Stimulated activated naive CD8-positive, alpha-beta T cell treated with anti-CD3 and anti-CD28 coated beads, Interleukin-15, Interleukin-2, amounts not matched to agents 100 ng/mL and 50 ng/mL, for 24 hours (primary cell): ENCODE data around the gene CCDC107.
A peak's percentile ranks its signal among the peaks of the same experiment; 100 is the strongest.

Experiments
- H3K27ac Mint-ChIP-seq: one replicate; pipeline ENCODE4 v1.8.0; 2021; ENCODE audit warnings: mild to moderate bottlenecking, mixed read lengths
- H3K27me3 Mint-ChIP-seq: one replicate; pipeline ENCODE4 v1.8.0; 2021; ENCODE audit warnings: mixed read lengths
- H3K36me3 Mint-ChIP-seq: one replicate; pipeline ENCODE4 v1.8.0; 2021; ENCODE audit warnings: low read depth, mixed read lengths
- H3K4me1 Mint-ChIP-seq: one replicate; pipeline ENCODE4 v1.8.0; 2021; ENCODE audit warnings: low read depth, mixed read lengths
- H3K4me3 Mint-ChIP-seq: one replicate; pipeline ENCODE4 v1.8.0; 2021; ENCODE audit warnings: mild to moderate bottlenecking, mixed read lengths
- H3K9me3 Mint-ChIP-seq: one replicate; pipeline ENCODE4 v1.8.0; 2021; ENCODE audit warnings: mixed read lengths

The CCDC107 gene

DNA sequence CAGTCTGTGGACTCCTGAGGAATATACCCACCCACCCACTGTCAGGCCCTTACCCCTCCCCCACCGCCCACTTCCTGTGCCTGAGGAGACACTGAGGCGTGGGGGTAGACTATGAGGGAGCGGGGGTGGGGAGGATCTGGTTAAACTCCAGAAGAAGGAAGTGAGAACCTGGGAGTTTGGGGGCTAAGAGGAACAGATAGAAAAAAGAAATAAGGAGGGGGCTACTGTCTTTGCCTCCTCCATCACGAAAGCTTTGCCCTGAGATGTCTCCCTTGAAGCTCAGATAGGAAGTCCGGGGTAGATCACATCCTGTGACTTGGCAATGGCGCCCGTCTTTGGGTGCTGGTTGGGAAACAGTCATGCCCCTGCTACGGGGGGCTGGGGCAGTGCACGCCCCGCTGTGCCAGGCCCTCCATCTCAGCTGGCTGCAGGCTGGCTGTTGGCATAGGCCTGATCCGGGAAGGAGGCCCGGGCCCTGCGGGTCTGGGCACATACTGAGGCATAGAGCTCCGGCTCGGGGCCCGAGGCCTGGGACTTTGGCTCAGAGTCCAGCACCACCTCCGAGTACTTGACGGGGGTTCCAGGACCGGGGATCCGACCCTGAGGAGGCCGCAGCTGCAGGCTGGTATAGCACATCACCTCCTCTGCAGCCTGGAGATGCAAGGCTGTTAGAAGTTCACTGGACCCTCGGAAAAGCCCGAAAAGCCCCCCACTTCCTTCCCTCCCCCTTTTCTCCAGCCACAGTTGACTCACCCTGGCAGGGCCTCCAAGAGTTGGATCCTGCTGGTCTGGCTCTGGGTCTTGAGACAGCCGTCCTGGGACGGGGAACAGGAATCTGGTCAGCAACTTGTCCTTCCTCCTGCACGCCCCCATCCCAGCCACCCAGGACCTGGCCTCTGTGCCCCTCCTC lies 8.4 kb upstream of the CCDC107 start:
- H3K27ac Mint-ChIP-seq, result peak overlapping the region; percentile 92
- H3K9me3 Mint-ChIP-seq, result no peaks in the 10 kb centered on the region
- H3K4me1 Mint-ChIP-seq, result peaks cover 65% of the 10 kb centered on the region
- peaks cover 1% of the 10 kb centered on the region for H3K36me3 Mint-ChIP-seq
- H3K4me3 Mint-ChIP-seq, result peak overlapping the region; percentile 86
- H3K27me3 Mint-ChIP-seq, result no peaks in the 10 kb centered on the region

GRCh38 chr9:35650341-35651158 lies 7.5 kb upstream of the CCDC107 start, which contains the start of gene SIT1:
Gene SIT1, minus strand, starts transcription at chr9:35650931. Its CDS starts 78 bp downstream, at chr9:35650853.
- no peaks in the 10 kb centered on the region for H3K27me3 Mint-ChIP-seq
- no peaks in the 10 kb centered on the region for H3K9me3 Mint-ChIP-seq
- peak within 1 kb of the TSS; percentile 92 for H3K27ac Mint-ChIP-seq
- no peaks in the 10 kb centered on the region for H3K36me3 Mint-ChIP-seq
- peak within 1 kb of the TSS; percentile 86 for H3K4me3 Mint-ChIP-seq
- H3K4me1 Mint-ChIP-seq, result peaks cover 56% of the 10 kb centered on the region

DNA sequence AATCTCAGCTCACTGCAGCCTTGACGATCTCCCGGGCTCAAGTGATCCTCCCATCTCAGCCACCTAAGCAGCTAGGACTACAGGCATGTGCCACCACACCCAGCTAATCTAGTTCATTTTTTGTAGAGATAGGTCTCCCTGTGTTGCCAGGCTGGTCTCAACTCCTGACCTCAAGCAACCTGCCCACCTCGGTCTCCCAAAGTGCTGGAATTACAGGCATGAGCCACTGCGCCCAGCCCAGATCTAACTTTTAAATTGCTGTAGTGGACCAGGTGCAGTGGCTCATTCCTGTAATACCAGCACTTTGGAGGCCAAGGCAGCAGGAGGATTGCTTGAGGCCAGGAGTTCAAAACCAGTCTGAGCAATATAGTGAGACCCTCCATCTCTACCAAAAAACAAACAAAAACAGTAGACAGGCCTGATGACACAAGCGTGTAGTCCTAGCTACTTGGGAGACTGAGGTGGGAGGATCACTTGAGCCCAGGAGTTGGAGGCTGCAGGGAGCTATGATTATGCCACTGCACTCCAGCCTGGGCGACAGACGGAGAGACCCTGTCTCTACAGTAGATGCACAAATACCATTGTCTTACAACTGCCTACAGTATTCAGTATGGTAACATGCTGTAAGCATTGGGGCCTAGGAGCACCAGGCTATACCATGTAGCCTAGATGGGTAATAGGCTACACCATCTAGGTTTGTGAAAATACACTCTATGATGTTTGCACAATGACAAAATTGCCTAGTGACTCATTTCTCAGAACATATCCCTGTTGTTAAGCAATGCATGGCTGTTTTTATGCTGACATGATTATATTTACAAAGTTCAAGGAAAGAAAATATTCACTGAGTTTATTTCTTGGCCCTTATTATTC lies 5.9 kb upstream of the CCDC107 start:
- Mint-ChIP-seq H3K27me3 (no peaks in the 10 kb centered on the region), H3K9me3 (no peaks in the 10 kb centered on the region), H3K4me3 (peak overlapping the region; percentile 86), H3K36me3 (no peaks in the 10 kb centered on the region), H3K4me1 (peaks cover 57% of the 10 kb centered on the region), H3K27ac (peak overlapping the region; percentile 92)

- H3K9me3 Mint-ChIP-seq, result no peaks in the 10 kb centered on the region
- H3K4me3 Mint-ChIP-seq, result no peak overlapping the region
- H3K4me1 Mint-ChIP-seq, result peaks cover 57% of the 10 kb centered on the region
- H3K27ac Mint-ChIP-seq, result no peak overlapping the region
- peaks cover 2% of the 10 kb centered on the region for H3K36me3 Mint-ChIP-seq
- peaks cover 2% of the 10 kb centered on the region for H3K27me3 Mint-ChIP-seq
Observed at GRCh38 chr9:35652829-35653209, 5.3 kb upstream of the CCDC107 start.

- H3K27ac Mint-ChIP-seq, result no peak overlapping the region
- H3K27me3 Mint-ChIP-seq, result peaks cover 4% of the 10 kb centered on the region
- peaks cover 52% of the 10 kb centered on the region for H3K4me1 Mint-ChIP-seq
- H3K9me3 Mint-ChIP-seq, result no peaks in the 10 kb centered on the region
- no peak overlapping the region for H3K4me3 Mint-ChIP-seq
- peaks cover 4% of the 10 kb centered on the region for H3K36me3 Mint-ChIP-seq
Observed at GRCh38 chr9:35653611-35654010, 4.5 kb upstream of the CCDC107 start.

DNA sequence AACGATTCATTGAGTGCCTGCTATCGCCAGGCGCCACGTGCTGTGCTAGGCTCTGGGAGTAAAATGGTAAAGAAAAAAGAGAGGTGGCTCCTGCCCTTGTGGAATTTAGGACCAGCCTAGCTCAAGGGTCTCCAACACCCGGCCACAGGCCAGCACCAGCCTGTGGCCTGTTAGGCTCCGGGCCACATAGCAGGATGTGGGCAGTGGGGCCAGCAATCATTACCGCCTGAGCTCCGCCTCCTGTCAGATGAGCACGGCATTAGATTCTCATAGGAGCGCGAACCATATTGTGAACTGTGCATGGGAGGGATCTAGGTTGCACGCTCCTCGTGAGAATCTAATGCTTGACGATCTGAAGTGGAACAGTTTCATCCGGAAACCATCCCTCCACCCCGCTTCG lies 1.7 kb upstream of the CCDC107 start:
- Mint-ChIP-seq H3K9me3 (no peaks in the 10 kb centered on the region), H3K36me3 (peaks cover 29% of the 10 kb centered on the region), H3K4me1 (peaks cover 57% of the 10 kb centered on the region), H3K4me3 (peak overlapping the region; percentile 87), H3K27me3 (peaks cover 4% of the 10 kb centered on the region), H3K27ac (peak overlapping the region; percentile 100)

GRCh38 chr9:35656831-35657545 lies 1.1 kb upstream of the CCDC107 start:
- peak overlapping the region; percentile 87 for H3K4me3 Mint-ChIP-seq
- peaks cover 56% of the 10 kb centered on the region for H3K4me1 Mint-ChIP-seq
- peaks cover 4% of the 10 kb centered on the region for H3K27me3 Mint-ChIP-seq
- H3K9me3 Mint-ChIP-seq, result no peaks in the 10 kb centered on the region
- peaks cover 33% of the 10 kb centered on the region for H3K36me3 Mint-ChIP-seq
- peak overlapping the region; percentile 100 for H3K27ac Mint-ChIP-seq

DNA sequence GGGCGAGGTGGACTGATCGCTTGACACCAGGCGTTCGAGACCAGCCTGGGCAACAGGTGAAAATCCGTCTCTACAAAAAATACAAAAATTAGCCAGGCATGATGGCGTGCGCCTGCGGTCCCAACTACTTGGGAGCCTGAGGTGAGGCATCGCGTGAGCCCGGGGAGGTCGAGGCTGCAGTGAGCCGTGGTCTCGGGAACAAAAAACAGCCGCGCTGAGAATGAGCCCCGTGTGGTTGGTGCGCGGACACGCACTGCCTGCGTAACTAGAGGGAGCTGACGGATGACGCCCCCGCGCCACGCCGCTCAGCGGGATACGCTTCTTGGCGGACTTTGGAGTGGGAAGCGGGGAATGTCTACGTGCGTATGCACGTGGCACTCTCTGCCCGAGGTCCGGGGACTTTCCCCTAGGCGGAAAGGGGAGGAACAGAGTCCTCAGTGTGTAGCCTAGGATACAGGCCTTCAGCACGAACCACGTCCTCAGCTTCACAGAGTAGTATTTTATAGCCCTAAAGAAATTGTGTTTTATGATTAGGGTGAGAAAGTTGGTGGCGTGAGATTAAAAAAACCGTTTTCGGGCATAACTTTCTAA lies 451 bp upstream of the CCDC107 start, which contains the start of gene RMRP:
Gene RMRP (minus strand): TSS at position 474 of the 591 bp plus-strand sequence.
- Mint-ChIP-seq H3K27me3 (peaks cover 4% of the 10 kb centered on the region), H3K4me3 (peak within 1 kb of the TSS; percentile 87), H3K9me3 (no peaks in the 10 kb centered on the region), H3K4me1 (peaks cover 61% of the 10 kb centered on the region), H3K36me3 (peaks cover 37% of the 10 kb centered on the region), H3K27ac (peak within 1 kb of the TSS; percentile 100)

- H3K36me3 Mint-ChIP-seq, result peaks cover 43% of the 10 kb centered on the region
Observed at GRCh38 chr9:35658968-35659220, 802 bp downstream of the CCDC107 start.

DNA sequence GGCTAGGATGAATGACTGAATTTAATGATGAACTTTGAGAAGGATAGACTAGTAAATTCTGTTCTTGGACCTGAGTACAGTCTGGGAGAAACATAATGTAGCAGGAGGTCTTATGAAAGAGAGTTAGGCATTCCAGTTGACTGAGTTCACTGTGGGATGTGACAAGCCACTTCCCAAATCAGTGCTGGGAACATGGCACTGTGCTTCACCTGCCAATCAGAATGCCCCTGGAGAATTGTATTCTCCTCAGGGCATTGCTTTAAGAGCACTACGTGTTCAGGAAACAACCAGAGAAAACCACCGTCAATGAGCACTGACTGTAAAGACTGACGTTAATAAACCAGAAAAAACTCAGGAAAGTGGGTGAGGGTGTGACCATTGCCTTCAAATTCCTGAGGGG lies 1.2 kb downstream of the CCDC107 start:
- peaks cover 70% of the 10 kb centered on the region for H3K4me1 Mint-ChIP-seq
- peaks cover 4% of the 10 kb centered on the region for H3K27me3 Mint-ChIP-seq
- H3K9me3 Mint-ChIP-seq, result no peaks in the 10 kb centered on the region
- peaks cover 43% of the 10 kb centered on the region for H3K36me3 Mint-ChIP-seq
- peak overlapping the region; percentile 87 for H3K4me3 Mint-ChIP-seq
- peak overlapping the region; percentile 81 for H3K27ac Mint-ChIP-seq

More at GRCh38 chr9:35658968-35659220, 802 bp downstream of the CCDC107 start:
- Mint-ChIP-seq H3K27ac (peak overlapping the region; percentile 81), H3K4me3 (peak overlapping the region; percentile 87), H3K9me3 (no peaks in the 10 kb centered on the region), H3K4me1 (peaks cover 70% of the 10 kb centered on the region), H3K27me3 (peaks cover 4% of the 10 kb centered on the region)

DNA sequence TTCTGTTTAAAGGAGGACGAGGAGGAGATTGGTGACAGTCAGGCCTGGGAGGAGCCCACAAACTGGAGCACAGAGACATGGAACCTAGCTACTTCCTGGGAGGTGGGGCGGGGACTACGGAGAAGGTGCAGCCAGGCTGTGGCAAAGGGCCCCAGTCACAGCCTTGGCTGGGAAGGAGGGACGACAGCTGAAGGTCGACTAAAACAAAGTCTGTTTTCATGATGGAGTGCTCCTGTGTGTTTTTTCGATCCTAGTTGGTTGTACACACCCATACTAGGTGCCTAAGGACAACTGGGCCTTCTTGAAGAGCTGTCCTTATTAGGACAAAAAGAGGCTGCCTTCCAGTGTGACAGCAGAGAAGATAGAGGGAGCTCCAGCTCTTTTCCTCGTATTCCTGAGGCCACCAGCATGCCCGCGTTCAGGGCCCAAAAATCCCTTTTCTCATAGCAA lies 2.9 kb downstream of the CCDC107 start:
- Mint-ChIP-seq H3K36me3 (peaks cover 43% of the 10 kb centered on the region), H3K9me3 (no peaks in the 10 kb centered on the region), H3K27ac (no peak overlapping the region), H3K4me3 (no peak overlapping the region), H3K4me1 (peaks cover 78% of the 10 kb centered on the region), H3K27me3 (peaks cover 4% of the 10 kb centered on the region)

DNA sequence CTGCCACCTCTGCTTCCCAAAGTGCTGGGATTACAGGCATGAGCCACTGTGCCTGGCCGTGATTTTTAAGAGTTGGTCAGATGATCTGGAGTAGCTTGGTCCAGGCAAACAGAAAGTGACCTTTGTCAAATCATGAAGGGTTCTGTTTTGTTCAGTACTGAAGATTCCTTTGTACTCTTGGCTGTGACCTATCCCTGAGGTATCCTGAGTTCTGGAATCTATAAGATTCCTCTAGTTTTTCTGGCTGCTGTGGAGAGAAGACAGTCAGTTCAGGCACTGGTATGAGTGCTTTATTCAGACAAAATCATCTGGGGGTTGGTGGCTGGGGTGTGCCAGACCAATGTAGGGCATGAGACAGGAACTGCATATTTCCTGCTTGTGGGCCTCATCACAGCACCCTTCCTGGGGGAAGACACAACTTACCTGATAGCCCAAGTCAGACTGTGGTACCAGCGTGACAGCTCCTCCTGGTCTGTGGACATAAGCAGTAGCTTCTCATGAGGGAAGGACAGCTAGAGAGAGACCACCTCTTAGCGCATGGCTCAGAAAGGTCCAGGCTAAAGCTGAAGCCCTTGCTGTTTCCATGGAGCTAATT lies 3.8 kb downstream of the CCDC107 start:
- Mint-ChIP-seq H3K27ac (peak overlapping the region; percentile 46), H3K4me3 (peak overlapping the region; percentile 11), H3K9me3 (no peaks in the 10 kb centered on the region), H3K36me3 (peaks cover 43% of the 10 kb centered on the region), H3K4me1 (peaks cover 72% of the 10 kb centered on the region), H3K27me3 (peaks cover 4% of the 10 kb centered on the region)

GRCh38 chr9:35662437-35662836 lies 4.3 kb downstream of the CCDC107 start:
- peaks cover 4% of the 10 kb centered on the region for H3K27me3 Mint-ChIP-seq
- H3K4me3 Mint-ChIP-seq, result no peak overlapping the region
- H3K36me3 Mint-ChIP-seq, result peaks cover 43% of the 10 kb centered on the region
- peaks cover 66% of the 10 kb centered on the region for H3K4me1 Mint-ChIP-seq
- H3K27ac Mint-ChIP-seq, result no peak overlapping the region
- H3K9me3 Mint-ChIP-seq, result no peaks in the 10 kb centered on the region
